Loucy (cell line): Measurements from ENCODE around the gene SNAP91.
A peak's percentile ranks its signal among the peaks of the same experiment; 100 is the strongest.

Source experiments
- H2AFZ ChIP-seq: fragments of 200-600 bp; sonication (generic); 2 replicates; pipeline ENCODE4 v1.6.0; 2016; ENCODE audit warnings: antibody characterized with exemption, mild to moderate bottlenecking, low read length, moderate library complexity
- H3F3A ChIP-seq: fragments of 200-600 bp; 2 replicates; pipeline ENCODE4 v1.6.0; 2016; ENCODE audit warnings: antibody characterized with exemption, low read depth, mild to moderate bottlenecking
- H3K27me3 ChIP-seq: fragments of 200-600 bp; sonication (generic); 2 replicates; pipeline ENCODE4 v1.6.1; 2014; ENCODE audit warnings: low read length, mild to moderate bottlenecking; ENCODE audit not compliant: insufficient read depth, poor library complexity, severe bottlenecking
- H3K36me3 ChIP-seq: fragments of 200-600 bp; sonication (generic); 2 replicates; pipeline ENCODE4 v1.6.1; 2016; ENCODE audit warnings: low read length; ENCODE audit not compliant: insufficient read depth
- H3K4me1 ChIP-seq: fragments of 200-600 bp; sonication (generic); 2 replicates; pipeline ENCODE4 v1.5.1; 2014; ENCODE audit warnings: low read length, mild to moderate bottlenecking; ENCODE audit not compliant: insufficient read depth, poor library complexity, severe bottlenecking
- H3K4me2 ChIP-seq: fragments of 200-600 bp; sonication (generic); 2 replicates; pipeline ENCODE4 v1.6.0; 2014; ENCODE audit warnings: antibody characterized with exemption, low read length, low read depth, mild to moderate bottlenecking; ENCODE audit not compliant: poor library complexity, severe bottlenecking
- H3K4me3 ChIP-seq: fragments of 200-600 bp; sonication (generic); 2 replicates; pipeline ENCODE4 v1.5.1; 2014; ENCODE audit warnings: low read length, mild to moderate bottlenecking, mixed read lengths; ENCODE audit not compliant: poor library complexity, severe bottlenecking
- H3K79me2 ChIP-seq: fragments of 200-600 bp; sonication (generic); 2 replicates; pipeline ENCODE4 v1.6.1; 2014; ENCODE audit warnings: low read length; ENCODE audit not compliant: insufficient read depth
- H3K9ac ChIP-seq: fragments of 200-600 bp; sonication (generic); 2 replicates; pipeline ENCODE4 v1.6.0; 2014; ENCODE audit warnings: mild to moderate bottlenecking, low read depth, low read length, moderate library complexity; ENCODE audit not compliant: poor library complexity, severe bottlenecking
- H3K9me2 ChIP-seq: fragments of 200-600 bp; sonication (generic); replicated peaks from 2 replicates; pipeline ENCODE4 v1.6.1; 2016; ENCODE audit warnings: low read depth, low read length, mixed read lengths
- H3K9me3 ChIP-seq: fragments of 200-600 bp; sonication (generic); 2 replicates; pipeline ENCODE4 v1.6.1; 2014; ENCODE audit warnings: mild to moderate bottlenecking, antibody characterized with exemption, low read length, low read depth; ENCODE audit not compliant: insufficient read depth
- H4K20me1 ChIP-seq: fragments of 200-600 bp; sonication (generic); 2 replicates; pipeline ENCODE4 v1.6.0; 2014; ENCODE audit warnings: antibody characterized with exemption, low read length, mild to moderate bottlenecking; ENCODE audit not compliant: insufficient read depth, poor library complexity, severe bottlenecking
- EZH2phosphoT487 ChIP-seq: fragments of 200-600 bp; IDR thresholded peaks from 2 replicates; pipeline ENCODE4 v1.6.1; 2018; ENCODE audit warnings: antibody characterized with exemption, mild to moderate bottlenecking, moderate library complexity, borderline replicate concordance
- TF ChIP-seq, protein P1 (sequence below): fragments of 200-600 bp; sonication (generic); conservative IDR thresholded peaks from 2 replicates; pipeline ENCODE4 v1.5.1; 2014; ENCODE audit warnings: mild to moderate bottlenecking, antibody characterized with exemption, low read length

The SNAP91 gene

GRCh38 chr6:83514866-83515466 lies 193.9 kb downstream of the SNAP91 start:
- Histone ChIP-seq H4K20me1 (no peaks in the 10 kb centered on the region), H3K9me3 (no peaks in the 10 kb centered on the region), H3K36me3 (no peaks in the 10 kb centered on the region), H2AFZ (no peak overlapping the region), H3K79me2 (no peaks in the 10 kb centered on the region), H3K9ac (no peak overlapping the region), H3K9me2 (no peaks in the 10 kb centered on the region), H3K27me3 (no peaks in the 10 kb centered on the region), H3K4me3 (no peak overlapping the region), H3K4me2 (no peak overlapping the region), H3F3A (no peaks in the 10 kb centered on the region), H3K4me1 (no peaks in the 10 kb centered on the region)
- TF ChIP-seq, protein P1, sequence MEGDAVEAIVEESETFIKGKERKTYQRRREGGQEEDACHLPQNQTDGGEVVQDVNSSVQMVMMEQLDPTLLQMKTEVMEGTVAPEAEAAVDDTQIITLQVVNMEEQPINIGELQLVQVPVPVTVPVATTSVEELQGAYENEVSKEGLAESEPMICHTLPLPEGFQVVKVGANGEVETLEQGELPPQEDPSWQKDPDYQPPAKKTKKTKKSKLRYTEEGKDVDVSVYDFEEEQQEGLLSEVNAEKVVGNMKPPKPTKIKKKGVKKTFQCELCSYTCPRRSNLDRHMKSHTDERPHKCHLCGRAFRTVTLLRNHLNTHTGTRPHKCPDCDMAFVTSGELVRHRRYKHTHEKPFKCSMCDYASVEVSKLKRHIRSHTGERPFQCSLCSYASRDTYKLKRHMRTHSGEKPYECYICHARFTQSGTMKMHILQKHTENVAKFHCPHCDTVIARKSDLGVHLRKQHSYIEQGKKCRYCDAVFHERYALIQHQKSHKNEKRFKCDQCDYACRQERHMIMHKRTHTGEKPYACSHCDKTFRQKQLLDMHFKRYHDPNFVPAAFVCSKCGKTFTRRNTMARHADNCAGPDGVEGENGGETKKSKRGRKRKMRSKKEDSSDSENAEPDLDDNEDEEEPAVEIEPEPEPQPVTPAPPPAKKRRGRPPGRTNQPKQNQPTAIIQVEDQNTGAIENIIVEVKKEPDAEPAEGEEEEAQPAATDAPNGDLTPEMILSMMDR, result peak; percentile 97
- TF ChIP-seq EZH2phosphoT487, result no peak

DNA sequence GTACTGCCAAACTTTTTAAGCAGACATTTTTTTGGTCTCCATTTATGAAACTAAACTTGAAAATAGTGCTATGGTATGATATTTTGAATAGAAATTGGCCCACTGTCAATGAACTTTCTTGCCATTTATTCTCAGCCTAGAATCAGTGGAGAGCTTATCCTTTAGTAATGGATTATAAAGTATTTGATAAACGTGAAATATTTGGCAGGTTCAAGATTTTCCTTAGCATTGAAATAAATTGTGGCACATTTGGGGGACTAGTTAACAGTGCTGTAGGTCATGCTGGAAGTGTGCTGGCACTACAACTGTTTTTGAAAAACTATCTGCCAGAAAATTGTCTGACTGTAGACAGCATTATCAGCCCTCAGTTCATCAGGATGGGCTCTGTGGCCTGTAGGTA lies 194.4 kb downstream of the SNAP91 start:
- no peaks in the 10 kb centered on the region for H3K36me3 ChIP-seq
- H3K79me2 ChIP-seq, result no peaks in the 10 kb centered on the region

DNA sequence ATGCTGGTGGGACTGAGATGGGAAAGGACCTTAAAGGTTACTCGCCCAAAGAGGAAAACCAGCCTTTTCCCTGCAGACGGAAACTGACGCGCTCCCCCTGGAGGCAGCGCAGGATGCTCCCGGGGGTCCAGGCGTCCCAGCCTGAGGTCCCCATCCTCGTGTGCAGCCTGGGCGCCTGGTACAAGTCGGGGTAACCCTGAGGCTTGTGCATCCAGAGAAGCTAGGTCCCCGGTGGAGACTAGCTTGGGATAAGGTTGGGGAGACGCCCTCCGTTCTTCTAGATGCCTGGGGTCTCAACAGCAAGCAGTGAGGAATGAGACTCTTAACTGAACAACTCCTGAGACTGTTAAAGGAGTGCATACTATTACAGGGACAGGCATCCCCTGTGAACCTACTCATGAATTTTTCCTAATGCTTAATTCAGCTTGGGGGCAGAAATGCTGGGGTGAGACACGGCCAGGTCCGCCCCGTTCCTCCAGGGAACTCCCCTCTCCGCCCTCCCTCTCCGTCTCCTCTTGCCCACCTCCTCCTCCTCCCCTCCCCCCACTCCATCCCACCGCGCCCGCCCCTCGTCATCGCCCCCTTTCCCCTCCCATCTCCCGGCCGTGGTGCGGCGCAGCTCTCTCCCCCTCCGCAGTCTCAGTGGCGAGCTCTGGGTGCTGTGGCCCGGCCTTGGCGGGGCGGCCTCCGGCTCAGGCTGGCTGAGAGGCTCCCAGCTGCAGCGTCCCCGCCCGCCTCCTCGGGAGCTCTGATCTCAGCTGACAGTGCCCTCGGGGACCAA lies 196.8 kb downstream of the SNAP91 start, which contains the start of gene PRSS35:
PRSS35 (plus strand) TSS at position 634 of the 781 bp plus-strand sequence. CDS start 10,908 bp downstream, outside the sequence.
- H3K27me3 ChIP-seq, result no peaks in the 10 kb centered on the region
- H3F3A ChIP-seq, result no peaks in the 10 kb centered on the region
- TF ChIP-seq, protein P1, result no peak
- TF ChIP-seq EZH2phosphoT487, result no peak
- H3K9ac ChIP-seq, result no peak within 1 kb of the TSS
- no peaks in the 10 kb centered on the region for H3K79me2 ChIP-seq
- H3K9me3 ChIP-seq, result no peaks in the 10 kb centered on the region
- no peaks in the 10 kb centered on the region for H3K9me2 ChIP-seq
- no peak within 1 kb of the TSS for H3K4me3 ChIP-seq
- H3K4me2 ChIP-seq, result no peak within 1 kb of the TSS
- no peaks in the 10 kb centered on the region for H4K20me1 ChIP-seq
- H3K36me3 ChIP-seq, result no peaks in the 10 kb centered on the region
- H3K4me1 ChIP-seq, result no peaks in the 10 kb centered on the region
- H2AFZ ChIP-seq, result no peak within 1 kb of the TSS

More for the DNA sequence above, 194.4 kb downstream of the SNAP91 start:
- Histone ChIP-seq H3K27me3 (no peaks in the 10 kb centered on the region), H4K20me1 (no peaks in the 10 kb centered on the region), H3K4me1 (no peaks in the 10 kb centered on the region), H3K4me3 (no peak overlapping the region), H3K4me2 (no peak overlapping the region), H2AFZ (no peak overlapping the region), H3K9me3 (no peaks in the 10 kb centered on the region), H3K9ac (no peak overlapping the region), H3K9me2 (no peaks in the 10 kb centered on the region), H3F3A (no peaks in the 10 kb centered on the region)
- TF ChIP-seq EZH2phosphoT487, result no peak
- TF ChIP-seq, protein P1, result no peak
